ENCODE data around the gene FRRS1L.

DNA sequence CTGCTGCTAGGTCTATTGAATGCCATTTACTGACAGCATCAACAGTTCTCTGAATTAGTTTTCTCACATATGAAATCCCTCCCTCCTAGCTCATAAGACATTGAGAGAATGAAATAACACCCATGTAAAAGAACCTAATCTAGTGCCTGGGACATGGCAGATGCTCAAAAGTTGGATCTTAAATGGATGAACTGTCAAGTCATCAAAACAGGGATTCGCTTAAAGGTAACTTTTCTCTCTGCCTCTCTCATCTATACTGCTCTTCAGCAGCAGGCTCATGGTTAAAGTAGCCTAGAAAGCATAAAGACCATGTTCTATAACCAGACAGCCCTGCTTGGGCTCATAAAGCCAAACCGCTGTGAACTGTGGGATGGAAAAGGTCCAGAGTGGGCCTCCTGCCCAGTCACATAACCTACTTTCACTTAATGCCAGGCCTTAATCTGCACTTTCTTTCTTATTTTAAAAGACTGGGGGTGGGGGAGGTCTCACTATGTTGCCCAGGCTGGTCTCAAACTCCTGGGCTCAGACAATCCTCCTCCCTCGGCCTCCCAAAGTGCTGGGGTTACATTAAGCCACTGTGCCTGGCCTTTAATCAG, 51.0 kb downstream of the FRRS1L start:
- TF ChIP-seq GATA2 (IDR thresholded peaks at IDR 0.05; ENCODE audit: low read depth, low read length) (no peak), GATA3 (IDR thresholded peaks at IDR 0.05; ENCODE audit: low read depth, low read length) (no peak)
